GM12865 (cell line): ENCODE measurements around the gene BHLHA15.

ENCODE experiments used
- DNase-seq: peaks from one replicate; pipeline ENCODE4 v3.0.0; 2010; ENCODE audit warnings: low read depth
- H3K4me3 ChIP-seq: 2 replicates; pipeline ENCODE4 v1.5.1; 2011; ENCODE audit warnings: mild to moderate bottlenecking, low read depth, low read length, control low read depth
- CTCF ChIP-seq: IDR thresholded peaks from 2 replicates; pipeline ENCODE4 v1.5.1; 2011; ENCODE audit warnings: low read length, control low read depth, low read depth, inconsistent platforms; ENCODE audit not compliant: insufficient read depth; ENCODE audit errors: missing control alignments

The BHLHA15 gene

DNA sequence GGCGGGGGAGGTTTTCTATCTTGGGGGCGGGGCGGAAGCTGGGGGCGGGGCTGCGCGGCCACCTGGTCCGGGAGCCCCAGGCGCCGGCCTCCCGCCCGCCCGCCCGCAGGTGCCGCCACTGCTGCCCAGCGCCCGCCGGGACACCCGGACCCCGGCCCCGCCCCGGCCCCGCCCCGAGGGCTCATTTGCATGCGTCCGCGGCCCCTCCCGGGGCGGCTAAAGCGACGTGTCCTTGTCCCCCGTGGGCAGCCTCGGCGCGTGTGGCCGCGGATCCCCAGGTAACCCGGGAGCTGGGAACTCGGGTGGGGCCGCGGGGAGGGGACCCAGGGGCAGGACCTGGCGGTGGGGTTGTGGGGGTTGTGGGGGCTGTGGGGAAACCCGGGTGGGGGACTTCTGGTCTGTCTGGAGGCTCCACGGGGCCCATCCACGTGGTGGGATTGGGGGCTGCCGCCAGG is at the start of gene BHLHA15:
Gene BHLHA15, plus strand, starts transcription at position 219 of the 455 bp plus-strand sequence. CDS start 871 bp downstream, outside the sequence.
- DNase-seq, result peak; percentile 75
- peak within 1 kb of the TSS; percentile 56 for H3K4me3 ChIP-seq
- no peak for TF ChIP-seq CTCF

DNA sequence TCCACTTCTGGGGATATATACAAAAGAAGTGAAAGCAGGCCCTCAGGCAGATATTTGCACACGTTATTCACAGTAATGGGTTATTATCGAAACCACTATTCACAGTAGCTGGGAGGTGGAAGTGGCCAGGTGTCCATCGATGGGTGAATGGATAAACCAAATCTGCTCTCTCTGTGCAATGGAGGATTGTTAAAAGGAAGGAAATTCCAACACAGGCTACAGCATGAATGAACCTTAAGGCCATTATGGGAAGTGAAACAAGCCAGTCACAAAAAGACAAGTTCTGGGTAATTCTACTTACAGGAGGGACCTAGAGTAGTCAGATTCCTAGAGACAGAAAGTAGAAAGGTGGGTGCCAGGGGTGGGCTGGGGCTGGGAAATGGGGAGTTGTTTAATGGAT is 48.5 kb upstream of the BHLHA15 start:
- H3K4me3 ChIP-seq, result no peak overlapping the region
- TF ChIP-seq CTCF, result no peak
- peak; percentile 15 for DNase-seq

GRCh38 chr7:98163269-98163668 is 48.0 kb upstream of the BHLHA15 start:
- no peak for DNase-seq
- TF ChIP-seq CTCF, result no peak
- no peak overlapping the region for H3K4me3 ChIP-seq

DNA sequence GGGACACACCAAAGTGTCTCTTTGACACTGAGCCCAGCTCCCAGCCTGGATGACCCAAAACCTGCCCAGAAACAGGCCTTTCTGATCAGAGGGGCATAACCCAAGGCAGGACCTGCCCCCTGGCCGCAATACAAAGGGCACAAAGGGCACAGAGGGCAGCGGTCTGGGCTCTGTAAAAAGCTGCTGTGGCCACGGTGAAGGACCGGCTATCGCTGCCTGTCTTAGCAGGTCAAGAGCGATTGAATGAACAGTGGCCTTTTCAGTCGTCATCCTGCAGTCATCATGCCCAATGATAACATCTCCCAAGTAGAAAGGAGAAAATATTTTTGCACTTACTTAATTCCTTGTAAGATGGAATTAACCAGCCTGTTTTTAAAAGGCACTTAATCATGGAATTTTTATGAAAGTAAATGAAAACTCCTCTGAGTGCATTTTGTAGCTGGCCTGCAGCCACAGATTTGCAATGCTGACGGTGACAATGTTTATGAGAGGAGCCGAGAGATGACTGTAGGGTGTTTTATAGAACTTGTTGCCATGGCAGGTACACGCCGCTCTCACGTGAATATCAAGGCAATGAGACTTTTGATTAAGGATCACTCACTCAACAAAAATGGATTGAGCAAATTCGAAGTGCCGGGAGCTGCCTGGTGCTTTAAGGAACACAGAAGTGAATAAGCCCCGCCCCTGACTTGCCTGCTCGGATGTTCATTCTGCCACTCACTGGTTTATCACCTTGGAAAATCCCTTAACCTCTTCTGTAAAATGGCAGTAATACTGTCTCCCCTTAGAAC is 47.3 kb upstream of the BHLHA15 start:
- H3K4me3 ChIP-seq, result no peak overlapping the region
- TF ChIP-seq CTCF, result no peak
- DNase-seq, result no peak

DNA sequence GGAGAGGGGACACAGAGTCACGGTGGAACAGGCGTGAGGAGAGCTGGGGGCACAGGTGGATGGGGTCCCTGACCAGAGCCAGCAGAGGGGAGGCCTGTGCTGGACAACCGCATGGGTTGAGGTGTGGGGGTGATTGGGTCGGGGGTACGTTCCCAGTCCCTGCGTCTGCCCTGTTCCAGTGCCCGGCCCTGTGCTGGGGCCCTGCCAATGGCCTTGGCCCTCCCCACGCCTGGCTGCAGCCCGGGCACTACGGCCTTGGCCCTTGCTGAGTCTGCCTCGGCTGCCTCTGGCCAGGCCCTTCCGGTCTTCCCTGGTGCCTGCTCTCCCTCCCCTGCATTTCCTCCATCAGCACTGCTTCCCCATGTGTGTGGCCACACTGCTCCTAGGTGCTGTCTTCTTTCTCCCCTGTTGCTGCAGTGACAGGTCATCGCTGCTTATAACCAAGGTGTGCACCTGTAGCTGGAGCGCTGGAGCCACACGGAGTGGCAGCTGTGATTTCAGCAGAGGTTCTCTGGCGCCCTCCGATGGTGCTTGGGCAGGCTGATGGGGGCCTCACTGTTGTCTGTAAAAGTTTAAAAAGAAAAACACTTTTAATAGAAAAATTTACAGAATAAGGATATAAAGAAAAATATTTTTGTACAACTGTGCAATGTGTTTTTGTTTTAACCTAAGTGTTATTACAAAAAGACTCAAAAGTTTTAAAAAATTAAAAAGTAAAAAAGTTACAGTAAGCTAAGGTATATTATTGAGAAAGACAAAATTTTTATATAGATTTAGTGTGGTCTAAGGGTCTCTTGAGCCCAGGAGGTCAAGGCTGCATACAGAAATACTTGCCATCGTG is 45.2 kb upstream of the BHLHA15 start:
- peak; percentile 60 for DNase-seq
- peak; percentile 57 for TF ChIP-seq CTCF
- no peak overlapping the region for H3K4me3 ChIP-seq

DNA sequence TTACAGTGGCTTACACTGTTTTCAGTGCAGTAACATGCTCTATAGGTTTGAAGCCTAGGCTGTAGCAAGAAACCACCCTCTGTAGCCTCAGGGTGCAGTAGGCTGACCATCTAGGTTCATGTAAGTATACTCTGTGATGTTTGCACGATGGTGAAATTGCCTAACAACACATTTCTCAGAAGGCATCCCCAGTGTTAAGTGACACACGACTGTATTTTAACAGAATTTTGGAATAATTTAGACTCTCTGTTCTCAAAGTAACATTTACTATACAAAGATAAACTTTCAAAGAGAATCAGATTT is 44.6 kb upstream of the BHLHA15 start:
- TF ChIP-seq CTCF, result no peak
- DNase-seq, result no peak
- no peak overlapping the region for H3K4me3 ChIP-seq

- no peak overlapping the region for H3K4me3 ChIP-seq
- no peak for TF ChIP-seq CTCF
- no peak for DNase-seq
These were observed 43.6 kb upstream of the BHLHA15 start for GRCh38 chr7:98167653-98168052.
